SIG-M5 treated with dmso at 0.1 percent for 504 hours (cell line): ENCODE measurements around the gene KCNH4.
"Not testable (repeated sequence)": the region's sequence is repeated elsewhere in the genome, so short reads cannot be mapped to it uniquely, and the experiment has no call there.

ENCODE experiments used
- DNase-seq: peaks from one replicate; lab custom pipeline; 2025; ENCODE audit not compliant: unreplicated experiment; lab: John Stamatoyannopoulos, UW

The KCNH4 gene

DNA sequence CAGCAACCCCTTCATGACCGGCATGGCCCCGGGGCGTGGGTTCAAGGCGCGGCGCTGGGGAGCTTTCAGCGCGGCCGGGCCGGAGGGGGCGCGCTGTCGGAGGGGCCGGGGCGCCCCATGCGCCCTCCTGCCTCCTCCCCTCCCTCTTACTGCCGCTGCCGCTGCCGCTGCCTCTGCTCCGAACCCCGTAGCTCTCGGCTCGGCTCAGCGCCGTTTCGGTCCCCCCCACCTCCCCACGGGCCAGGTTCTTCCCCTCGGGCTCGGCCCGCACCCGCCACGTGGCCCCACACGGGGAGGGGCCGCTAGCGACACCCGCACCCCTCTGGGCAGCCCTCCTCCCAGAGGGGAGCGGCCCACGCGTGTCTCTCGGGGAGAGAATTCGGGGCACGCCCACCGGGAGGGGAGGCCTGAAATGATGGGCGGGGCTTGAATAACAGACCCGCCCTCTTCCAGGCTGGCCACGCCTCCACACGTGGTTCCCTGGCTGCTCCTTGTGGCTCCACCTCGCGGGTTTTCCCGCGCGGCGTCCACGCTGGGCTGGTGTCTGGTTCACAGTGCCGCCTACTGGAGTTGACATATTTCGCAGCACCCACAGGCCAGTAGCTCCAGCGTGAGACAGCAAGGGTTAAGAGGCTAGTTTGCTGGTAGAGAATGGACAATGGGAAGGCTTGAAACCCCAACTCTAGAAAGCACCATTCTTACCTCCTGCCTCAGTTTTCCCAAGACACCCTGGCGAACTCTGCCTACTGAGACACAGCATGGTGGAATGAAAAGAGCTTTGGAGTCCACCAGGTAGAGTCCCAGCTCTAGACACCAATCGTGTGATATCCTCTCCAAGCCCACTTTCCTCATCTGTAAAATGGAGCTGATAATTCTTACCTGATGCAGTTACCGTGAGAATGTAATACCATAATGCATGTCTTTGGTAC lies at the start of gene KCNH4:
Gene KCNH4, minus strand, starts transcription at position 221 of the 929 bp plus-strand sequence. Its CDS starts 197 bp downstream, at position 24.
- DNase-seq = peak; percentile 77

DNA sequence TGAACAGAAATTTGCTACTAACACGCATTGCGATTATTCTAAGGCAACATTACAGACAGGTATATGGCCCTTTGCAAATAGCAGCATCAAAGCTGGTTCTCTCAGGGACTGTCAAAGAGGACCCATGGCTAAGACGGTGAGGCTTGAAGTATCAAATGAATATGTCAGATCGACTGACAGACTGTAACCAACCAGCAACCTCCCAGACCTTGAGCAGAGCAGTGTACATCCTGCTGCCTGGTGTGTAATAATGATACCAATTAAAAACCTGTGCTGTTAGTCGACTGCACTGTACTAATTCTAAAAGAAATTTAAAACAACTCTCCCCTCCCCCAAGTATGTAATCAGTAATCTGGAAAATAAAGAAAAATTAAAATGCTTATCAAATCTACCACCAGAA lies 49.3 kb upstream of the KCNH4 start:
- DNase-seq = no peak

DNA sequence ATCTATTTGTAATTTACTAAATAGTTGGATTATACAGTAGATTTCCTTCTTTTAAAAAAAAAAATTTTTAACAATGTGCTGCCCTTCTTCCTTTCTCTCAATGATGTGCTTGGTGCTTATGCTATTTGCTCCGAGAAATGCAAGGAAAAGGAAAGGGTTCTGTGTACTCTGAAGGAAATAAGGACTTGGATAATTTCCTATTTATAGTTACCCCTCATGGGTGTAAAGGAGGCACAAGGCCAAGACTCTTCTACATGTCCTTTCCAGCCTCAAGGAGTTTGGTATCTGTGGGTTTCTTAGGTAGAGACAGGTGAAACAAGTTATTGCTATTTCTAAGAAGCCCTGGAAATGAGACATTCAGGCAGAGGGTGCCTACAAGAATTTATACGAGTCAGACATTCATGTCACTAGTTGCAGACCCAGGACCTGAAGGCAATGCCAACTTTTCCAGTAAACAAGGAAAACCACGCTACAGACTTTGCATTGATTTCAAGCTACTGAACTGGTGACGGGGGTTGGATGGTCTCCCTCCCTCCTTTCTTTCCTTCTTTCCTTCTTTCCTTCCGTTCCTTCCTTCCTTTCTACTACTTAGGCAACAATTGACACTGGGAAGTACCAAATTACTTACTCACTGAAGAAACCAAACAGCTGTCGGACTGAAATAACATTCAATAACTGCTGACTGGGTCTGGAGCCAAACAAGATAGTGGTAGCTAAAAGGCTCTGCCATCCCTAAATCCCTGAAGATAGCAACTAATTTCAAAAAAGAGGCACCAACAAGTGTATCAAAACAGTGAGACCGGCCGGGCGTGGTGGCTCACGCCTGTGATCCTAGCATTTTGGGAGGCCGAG lies 47.1 kb upstream of the KCNH4 start:
- no peak for DNase-seq

DNA sequence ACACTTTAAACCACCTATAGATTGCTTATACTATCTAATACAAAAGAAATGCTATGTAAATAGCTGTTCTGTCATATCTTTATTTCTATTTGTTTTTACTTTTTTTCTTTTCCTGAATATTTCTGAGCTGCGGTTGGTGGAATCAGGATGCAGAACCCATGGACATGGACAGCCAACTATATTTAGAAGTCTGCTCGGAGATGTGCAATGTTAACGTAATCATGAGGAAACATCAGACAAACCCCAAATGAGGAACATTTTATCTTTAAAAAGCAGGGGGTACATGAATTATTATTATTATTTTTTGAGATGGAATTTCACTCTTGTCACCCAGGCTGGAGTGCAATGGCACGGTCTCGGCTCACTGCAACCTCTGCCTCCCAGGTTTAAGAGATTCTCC lies 44.7 kb upstream of the KCNH4 start:
- no peak for DNase-seq

DNA sequence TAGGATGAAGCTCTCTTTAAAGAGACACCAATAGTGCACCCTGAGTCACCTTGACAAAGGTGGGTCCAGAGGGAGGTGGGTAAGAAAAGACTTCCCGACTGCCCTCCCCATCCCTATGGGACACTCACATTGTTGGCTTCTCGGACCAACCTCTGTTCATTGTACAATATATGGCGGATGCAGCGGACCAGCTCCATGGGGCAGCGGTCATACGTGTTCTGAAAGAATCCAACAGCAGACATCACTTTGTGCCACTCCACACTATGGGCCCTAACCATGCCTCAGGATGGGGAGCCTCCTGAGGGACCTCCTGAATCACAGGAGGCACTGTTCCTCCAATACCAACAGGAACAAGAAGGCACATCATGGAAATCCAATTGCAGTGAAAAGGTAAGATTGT lies 43.7 kb upstream of the KCNH4 start:
- no peak for DNase-seq

DNA sequence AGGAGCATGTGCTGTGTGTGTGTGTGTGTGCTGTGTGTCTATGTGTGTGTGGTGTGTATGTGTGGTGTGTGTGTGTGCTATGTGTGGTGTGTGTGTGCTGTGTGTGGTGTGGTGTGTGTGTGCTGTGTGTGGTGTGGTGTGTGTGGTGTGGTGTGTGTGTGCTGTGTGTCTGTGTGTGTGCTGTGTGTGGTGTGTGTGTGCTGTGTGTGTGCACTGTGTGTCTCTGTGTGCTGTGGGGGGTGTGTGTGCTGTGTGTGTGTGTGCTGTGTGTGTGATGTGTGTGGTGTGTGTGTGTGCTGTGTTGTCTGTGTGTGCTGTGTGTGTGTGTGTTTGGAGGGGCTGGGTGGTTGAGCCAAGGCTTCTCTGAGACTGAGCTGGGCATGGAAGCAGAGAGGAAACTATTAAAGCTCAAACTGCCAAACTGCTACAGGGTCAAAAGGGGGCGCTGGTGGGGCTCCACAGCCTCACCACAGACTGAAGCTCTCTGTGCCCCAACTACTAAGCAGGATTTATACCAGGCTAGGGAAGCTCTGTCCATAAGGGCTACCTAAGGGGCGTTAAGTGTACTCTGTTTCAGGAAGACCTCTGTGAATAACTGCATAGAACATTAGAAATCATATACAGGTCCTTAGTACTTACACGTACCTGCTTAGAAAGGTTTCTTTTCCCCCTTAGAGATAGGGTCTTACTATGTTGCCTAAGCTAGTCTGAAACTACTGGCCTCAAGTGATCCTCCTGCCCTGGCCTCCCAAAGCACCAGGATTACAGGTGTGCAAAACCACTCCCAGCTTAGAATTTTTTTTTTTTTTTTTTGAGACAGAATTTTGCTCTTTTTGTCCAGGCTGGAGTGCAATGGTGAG lies 41.2 kb upstream of the KCNH4 start:
- peak; percentile 74 for DNase-seq

DNA sequence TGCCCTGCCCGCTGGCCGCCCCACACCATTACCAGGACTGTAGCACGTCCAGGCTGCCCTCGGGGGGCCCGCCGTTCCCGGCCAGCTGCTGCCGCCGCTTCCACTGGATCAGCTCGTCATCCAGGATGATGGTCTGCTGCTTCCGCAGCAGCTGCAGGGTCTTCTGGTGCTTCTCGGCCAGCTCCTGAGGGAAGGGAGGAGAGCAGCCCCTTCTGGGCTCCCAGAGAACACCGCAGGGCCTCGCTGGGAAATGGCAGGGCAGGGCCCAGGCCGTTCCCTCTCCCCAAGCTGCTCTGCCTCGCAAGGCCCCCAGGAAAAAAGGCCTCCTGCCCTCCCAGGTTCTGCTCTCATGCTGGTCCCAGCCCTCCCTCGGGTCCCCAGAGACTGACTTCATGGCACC lies 38.3 kb upstream of the KCNH4 start:
- not testable (repeated sequence) for DNase-seq

DNA sequence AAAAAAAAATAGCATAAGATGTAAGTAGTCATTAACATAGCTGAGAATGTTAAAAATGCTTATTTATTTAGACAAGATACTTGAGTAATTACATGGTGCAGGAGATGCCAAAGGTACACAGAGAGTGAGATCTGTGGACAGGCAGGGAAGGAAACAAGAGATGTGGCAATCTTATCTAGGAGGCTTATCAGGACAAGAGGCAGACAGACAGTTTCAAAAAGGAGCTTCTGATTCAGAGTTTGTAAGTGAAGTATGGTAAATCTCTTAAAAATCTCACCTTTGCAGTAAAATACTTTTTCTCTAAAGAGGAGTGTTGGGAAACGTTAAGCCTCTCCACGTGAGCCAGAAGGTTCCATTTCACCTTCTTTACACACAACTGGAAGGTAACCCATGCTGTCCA lies 33.2 kb upstream of the KCNH4 start:
- DNase-seq = no peak

DNA sequence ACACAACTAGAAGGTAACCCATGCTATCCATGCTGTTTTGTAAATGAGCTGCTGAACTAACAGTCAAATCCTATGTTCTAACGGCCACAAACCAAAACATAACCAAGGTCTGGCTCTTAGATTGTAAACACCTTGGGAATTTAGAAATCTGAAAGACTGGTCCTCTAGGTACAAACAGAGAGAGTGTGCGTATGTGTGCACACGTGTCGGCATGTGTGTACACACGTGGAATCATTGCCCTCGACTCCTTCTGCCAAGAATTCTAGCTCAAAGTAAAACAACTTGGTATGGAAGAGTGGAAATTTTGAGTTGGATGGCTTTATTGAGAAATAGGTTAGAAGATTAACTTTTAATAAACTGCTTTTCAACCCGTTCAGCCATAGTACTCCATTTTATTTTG lies 31.4 kb upstream of the KCNH4 start:
- no peak for DNase-seq

DNA sequence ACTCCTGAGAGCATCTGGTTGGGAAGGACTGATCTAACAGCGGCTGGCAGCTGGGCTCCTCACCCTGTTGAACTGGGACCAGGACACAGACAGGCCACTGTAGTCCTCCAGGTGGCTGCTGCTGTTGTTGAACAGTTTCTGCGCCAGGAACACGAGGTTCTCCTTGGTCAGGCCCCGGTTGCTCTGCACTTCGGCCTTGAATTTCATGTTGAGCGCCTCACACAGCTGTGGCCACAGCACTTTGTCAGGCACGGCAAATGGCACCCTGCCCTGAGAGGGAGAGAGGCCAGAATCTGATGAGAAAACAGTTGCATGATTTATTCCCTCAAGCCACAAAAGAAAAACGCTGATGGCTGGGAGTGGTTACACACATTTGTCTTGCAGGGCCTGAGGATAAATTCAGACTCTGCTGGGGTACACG lies 31.0 kb upstream of the KCNH4 start:
- DNase-seq = not testable (repeated sequence)

DNA sequence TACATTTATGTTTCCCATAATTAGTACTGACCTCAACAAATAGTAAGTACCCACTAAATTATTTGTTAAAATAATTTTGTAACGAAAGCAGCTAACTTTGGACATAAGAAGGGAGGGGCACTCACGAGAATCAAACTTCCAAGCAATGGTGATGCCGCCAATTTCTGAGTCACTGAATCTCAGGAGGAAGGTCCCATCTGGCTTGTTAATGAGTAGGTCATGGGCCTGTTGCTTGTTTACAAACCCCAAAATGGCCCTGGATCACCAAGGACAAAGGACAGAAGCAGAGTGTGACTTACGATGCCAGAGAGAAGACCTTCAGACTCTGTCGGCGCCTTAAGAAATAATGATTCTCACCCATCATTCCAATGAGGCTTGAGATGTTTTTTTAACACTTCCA lies 29.1 kb upstream of the KCNH4 start:
- no peak for DNase-seq

DNA sequence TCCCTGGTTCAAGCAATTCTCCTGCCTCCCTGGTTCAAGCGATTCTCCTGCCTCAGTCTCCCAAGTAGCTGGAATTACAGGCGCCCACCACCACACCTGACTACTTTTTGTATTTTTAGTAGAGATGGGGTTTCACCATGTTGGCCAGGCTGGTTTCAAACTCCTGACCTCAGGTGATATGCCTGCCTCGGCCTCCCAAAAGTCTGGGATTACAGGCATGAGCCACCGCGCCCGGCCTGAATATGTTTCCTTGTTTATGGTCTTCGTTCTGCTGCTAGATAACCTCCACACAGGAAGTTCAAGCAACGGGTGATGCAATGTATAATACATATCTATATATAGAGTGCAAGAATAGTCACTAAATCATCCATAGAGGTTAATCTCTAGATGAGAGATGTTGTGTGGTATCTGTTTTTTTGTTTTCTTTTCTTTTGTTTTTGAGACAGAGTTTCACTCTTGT lies 25.2 kb upstream of the KCNH4 start:
- peak; percentile 64 for DNase-seq

DNA sequence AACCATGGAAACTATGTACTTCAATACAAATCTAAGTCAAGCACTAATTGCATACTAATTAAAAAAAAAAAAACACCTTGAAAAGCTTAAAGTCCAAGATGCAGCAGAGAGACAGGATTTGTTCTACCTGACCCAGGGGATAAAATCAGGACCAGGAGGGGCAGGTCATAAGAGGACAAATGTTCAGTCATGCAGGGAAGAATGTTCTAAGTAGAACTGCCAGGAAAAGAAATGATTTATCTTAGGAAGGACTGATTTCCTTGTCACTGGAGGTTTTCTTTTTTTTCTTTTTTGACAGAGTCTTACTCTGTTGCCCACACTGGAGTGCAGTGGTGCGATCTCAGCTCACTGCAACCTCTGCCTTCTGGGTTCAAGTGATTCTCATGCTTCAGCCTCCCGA lies 22.4 kb upstream of the KCNH4 start:
- no peak for DNase-seq

DNA sequence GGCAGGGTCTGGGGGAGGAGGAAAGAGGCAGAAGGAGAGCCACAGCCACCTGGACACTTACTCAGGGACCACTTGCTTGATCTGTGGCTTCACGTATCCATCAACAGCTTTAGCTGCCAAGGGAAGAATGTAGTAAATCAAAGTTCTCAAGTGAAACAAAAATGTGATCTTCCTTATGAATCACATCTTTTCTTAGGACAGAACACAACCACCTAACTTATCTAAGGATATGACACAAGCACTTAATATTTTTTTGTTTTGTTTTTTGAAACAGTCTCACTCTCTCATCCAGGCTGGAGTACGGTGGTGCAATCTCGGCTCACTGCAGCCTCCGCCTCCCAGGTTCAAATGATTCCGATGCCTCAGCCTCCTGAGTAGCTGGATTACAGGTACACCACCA lies 21.8 kb upstream of the KCNH4 start:
- DNase-seq = no peak

DNA sequence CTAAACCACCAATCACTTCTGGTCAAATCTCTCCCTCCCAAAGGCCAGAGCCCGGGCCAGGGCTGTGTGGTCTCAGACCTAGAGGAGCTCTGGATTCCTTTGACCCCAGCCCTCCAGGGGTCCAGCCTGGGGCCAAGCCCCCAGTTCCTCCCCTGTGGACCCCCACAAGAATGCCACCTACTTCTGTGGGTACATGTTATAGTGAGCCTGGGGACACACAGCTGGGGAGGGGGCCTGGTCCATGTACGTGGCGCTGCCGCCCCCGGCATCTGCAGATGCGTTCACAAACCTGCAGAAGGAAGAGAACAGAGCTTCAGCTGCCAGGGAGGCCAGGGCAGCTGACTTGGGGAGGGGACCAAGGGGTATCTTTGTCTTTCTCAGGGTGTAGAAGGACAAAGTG lies 21.2 kb upstream of the KCNH4 start:
- DNase-seq = no peak

DNA sequence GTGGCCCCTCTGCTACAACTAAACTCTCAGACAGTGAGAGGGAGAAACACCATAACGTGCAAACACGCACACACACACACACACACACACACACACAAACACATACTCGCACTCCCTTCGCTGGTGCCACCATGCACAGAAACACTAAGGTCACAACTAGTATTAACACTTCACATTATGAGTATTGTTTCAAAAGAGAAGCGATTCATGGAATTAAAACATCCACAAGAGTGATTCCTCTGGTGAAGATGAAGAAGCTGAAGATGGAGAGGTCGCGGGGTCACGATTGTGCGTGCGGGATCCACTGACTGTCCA lies 20.5 kb upstream of the KCNH4 start:
- no peak for DNase-seq

DNA sequence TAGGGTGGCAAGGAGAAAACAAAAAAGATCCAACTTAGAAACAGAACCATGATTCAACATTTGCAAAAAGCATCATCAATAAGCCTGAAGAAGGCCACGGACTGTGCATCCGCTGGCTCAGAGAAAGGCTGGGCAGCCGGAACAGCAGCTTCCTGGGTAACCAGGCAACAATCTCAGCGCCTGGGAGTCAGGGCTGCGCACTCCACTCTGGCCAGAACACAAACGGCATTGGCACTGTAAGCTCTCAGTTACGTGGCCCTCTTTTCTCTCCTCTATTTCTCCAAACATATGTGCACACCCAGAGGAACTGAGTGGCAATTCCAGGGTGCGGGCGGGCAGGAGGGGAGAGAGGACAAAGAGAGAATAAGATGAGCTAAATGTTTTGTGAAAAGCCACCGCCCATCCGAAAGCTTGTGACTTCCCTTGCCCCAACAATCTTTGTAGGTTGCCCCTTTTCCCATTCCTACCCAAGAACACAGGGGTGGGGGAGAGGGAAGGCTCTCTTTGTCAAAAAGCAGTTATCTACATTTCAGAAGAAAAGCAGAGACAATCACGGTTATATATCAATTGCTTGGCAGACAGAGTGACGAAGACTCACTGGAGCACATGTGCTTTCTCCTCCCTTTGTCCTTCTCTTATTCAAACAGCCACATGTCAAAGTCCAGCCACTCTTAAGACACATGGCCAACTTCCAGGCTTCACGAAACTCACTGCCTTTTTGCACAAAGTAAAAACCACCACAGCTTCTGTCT lies 19.9 kb upstream of the KCNH4 start:
- no peak for DNase-seq

DNA sequence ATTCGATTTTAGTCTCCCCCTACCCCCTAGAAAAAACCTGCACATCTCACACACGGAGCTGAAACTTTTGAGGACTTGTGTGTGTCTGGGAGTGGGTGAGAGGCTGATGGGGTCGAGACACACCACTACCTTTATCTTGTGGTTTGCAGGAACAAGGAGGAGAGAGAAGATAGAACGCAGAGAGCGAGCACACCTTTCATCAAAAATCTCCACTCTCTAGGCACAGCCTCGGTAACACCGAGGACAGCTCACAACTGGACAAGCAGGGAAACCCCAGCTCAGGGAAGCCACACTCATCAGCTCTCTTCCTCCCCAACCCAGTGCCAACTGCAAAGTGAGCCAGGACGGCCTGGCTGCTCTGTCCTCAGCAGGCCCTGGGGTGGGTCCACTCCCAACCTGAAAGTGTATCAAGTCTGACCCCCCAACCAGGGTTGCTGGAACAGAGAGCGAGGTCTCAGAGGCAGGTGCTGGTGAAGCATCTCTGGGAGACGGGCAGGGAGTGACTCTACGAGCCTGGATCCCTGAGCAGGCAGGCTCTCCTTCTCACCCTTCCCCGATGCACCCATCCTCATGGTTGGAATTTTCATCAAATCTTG lies 18.6 kb upstream of the KCNH4 start:
- no peak for DNase-seq

DNA sequence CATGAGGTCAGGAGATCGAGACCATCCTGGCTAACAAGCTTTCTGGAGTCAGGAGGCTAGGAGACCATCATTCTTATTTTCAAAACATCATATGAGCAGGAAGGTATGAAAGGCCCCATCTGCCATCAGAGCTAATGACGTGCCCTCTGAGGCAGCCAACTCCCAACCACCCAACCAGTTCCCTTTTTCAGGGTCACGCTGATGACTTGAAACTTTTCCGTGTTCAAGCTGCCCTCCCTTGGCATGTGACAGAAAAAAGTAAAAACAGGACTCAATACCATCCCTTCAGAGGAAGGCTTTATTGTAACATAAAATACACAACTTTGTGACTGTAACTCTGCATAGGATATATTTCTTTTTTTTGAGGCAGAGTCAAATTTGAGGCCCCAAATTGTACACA lies 18.0 kb upstream of the KCNH4 start:
- DNase-seq = peak; percentile 74

DNA sequence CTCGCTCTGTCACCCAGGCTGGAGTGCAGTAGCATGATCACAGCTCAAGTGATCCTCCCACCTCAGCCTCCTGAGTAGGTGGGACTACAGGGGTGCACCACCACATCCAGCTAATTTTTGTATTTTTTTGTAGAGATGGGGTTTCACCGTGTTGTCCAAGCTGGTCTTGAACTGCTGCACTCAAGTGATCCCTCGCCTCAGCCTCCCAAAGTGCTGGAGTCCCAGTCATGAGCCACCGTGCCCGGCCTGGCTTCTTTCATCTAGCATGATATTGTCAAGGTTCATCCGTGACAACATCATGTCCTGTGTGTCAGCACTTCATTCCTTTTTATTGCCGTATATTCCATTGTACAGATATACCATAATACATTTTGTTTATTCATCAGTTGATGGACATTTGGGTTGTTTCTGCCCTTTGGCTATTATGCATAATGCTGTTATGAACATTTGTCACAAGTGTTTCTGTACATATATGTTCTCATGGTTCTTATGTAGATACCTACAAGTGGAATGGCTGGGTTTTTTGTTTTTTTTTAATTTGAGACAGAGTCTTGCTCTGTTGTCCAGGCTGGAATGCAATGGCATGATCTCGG lies 16.7 kb upstream of the KCNH4 start:
- no peak for DNase-seq
